Vagina (tissue), 2 donors: ENCODE measurements around the gene RFX7.

Experiments
- POLR2A ChIP-seq, 2 donors: fragments of 450-650 bp; IDR thresholded peaks; one replicate each; pipeline ENCODE4 v1.6.1; 2017; ENCODE audit warnings: antibody characterized with exemption in 2 of 2, mild to moderate bottlenecking in 2 of 2, moderate library complexity in 2 of 2
- POLR2AphosphoS5 ChIP-seq, 2 donors: sonication (generic); formaldehyde crosslinking; IDR thresholded peaks; one replicate each; pipeline ENCODE4 v1.9.0; 2017; ENCODE audit warnings: antibody characterized with exemption in 2 of 2, mild to moderate bottlenecking in 2 of 2, low read depth in 1 of 2; ENCODE audit not compliant: insufficient read depth in 1 of 2
- TF ChIP-seq, protein P1 (sequence below), 3 experiments: fragments of 450-650 bp in 2 of 3; fragments of 200-600 bp in 1 of 3; sonication (generic) in 1 of 3; IDR thresholded peaks; one replicate each; pipeline ENCODE4 v1.5.1; 2017 to 2019; ENCODE audit warnings: antibody characterized with exemption in 3 of 3, mild to moderate bottlenecking in 2 of 3, moderate library complexity in 2 of 3

- TF ChIP-seq, protein P1, sequence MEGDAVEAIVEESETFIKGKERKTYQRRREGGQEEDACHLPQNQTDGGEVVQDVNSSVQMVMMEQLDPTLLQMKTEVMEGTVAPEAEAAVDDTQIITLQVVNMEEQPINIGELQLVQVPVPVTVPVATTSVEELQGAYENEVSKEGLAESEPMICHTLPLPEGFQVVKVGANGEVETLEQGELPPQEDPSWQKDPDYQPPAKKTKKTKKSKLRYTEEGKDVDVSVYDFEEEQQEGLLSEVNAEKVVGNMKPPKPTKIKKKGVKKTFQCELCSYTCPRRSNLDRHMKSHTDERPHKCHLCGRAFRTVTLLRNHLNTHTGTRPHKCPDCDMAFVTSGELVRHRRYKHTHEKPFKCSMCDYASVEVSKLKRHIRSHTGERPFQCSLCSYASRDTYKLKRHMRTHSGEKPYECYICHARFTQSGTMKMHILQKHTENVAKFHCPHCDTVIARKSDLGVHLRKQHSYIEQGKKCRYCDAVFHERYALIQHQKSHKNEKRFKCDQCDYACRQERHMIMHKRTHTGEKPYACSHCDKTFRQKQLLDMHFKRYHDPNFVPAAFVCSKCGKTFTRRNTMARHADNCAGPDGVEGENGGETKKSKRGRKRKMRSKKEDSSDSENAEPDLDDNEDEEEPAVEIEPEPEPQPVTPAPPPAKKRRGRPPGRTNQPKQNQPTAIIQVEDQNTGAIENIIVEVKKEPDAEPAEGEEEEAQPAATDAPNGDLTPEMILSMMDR (IDR thresholded peaks at IDR 0.05), result no peak
- TF ChIP-seq POLR2A (IDR thresholded peaks at IDR 0.05) (no peak), POLR2AphosphoS5 (IDR thresholded peaks at IDR 0.05; ENCODE audit: insufficient read depth in 1 of 2, low read depth in 1 of 2) (no peak)
These were observed 184.0 kb downstream of the RFX7 start for GRCh38 chr15:56059716-56060115.
